HL-60/S4 treated with retinoic acid at 250 ng/mL for 4 days and 3 days (cell line): ENCODE measurements around the gene CDH7.

ENCODE experiments used
- in situ Hi-C: fragments of 300-500 bp; cut with MboI; formaldehyde crosslinking; loops from 2 replicates; pipeline ENCODE4 v1.7.0; 2022; ENCODE audit warnings: low sequenced_read_pairs

The CDH7 gene

GRCh38 chr18:65750389-65751154, at the start of gene CDH7:
CDH7 (plus strand) TSS chr18:65751012; CDS start chr18:65762843, 11,831 bp downstream.
- in situ Hi-C loops, result no loop called here

- in situ Hi-C loops, result no loop called here
Observed at GRCh38 chr18:65704046-65704445, 46.8 kb upstream of the CDH7 start.

- in situ Hi-C loops, result no loop called here
Observed at GRCh38 chr18:65706646-65707045, 44.2 kb upstream of the CDH7 start.

- in situ Hi-C loops, result no loop called here
Observed at GRCh38 chr18:65711493-65711892, 39.3 kb upstream of the CDH7 start.

- in situ Hi-C loops, result no loop called here
Observed at GRCh38 chr18:65721619-65722018, 29.2 kb upstream of the CDH7 start.

GRCh38 chr18:65725251-65726050, 25.4 kb upstream of the CDH7 start:
- in situ Hi-C loops, result no loop called here

- in situ Hi-C loops, result no loop called here
Observed at GRCh38 chr18:65735155-65735554, 15.7 kb upstream of the CDH7 start.

- in situ Hi-C loops, result no loop called here
Observed at GRCh38 chr18:65737471-65737955, 13.3 kb upstream of the CDH7 start.

GRCh38 chr18:65746936-65747335, 3.9 kb upstream of the CDH7 start:
- in situ Hi-C loops, result no loop called here

GRCh38 chr18:65748321-65748720, 2.5 kb upstream of the CDH7 start:
- in situ Hi-C loops, result no loop called here

GRCh38 chr18:65749841-65750240, 971 bp upstream of the CDH7 start:
- in situ Hi-C loops, result no loop called here

- in situ Hi-C loops, result no loop called here
Observed at GRCh38 chr18:65751155-65752085, 608 bp downstream of the CDH7 start.

GRCh38 chr18:65752625-65753325, 2.0 kb downstream of the CDH7 start:
- in situ Hi-C loops, result no loop called here

- in situ Hi-C loops, result no loop called here
Observed at GRCh38 chr18:65753520-65753919, 2.7 kb downstream of the CDH7 start.

- in situ Hi-C loops, result no loop called here
Observed at GRCh38 chr18:65754121-65754520, 3.3 kb downstream of the CDH7 start.

- in situ Hi-C loops, result no loop called here
Observed at GRCh38 chr18:65755616-65756015, 4.8 kb downstream of the CDH7 start.

GRCh38 chr18:65760457-65760856, 9.6 kb downstream of the CDH7 start:
- in situ Hi-C loops, result no loop called here

GRCh38 chr18:65761636-65762295, 11.0 kb downstream of the CDH7 start:
- in situ Hi-C loops, result no loop called here

GRCh38 chr18:65762556-65762955, 11.7 kb downstream of the CDH7 start:
- in situ Hi-C loops, result no loop called here

GRCh38 chr18:65767406-65767805, 16.6 kb downstream of the CDH7 start:
- in situ Hi-C loops, result no loop called here
